OCI-LY7 (cell line): Measurements from ENCODE around the gene MTX2. TPM values are rescaled to one million over a fixed set of nuclear protein-coding genes. Genes with fewer than 3 reads are reported as not detected.
"Not testable (repeated sequence)": the region's sequence is repeated elsewhere in the genome, so short reads cannot be mapped to it uniquely, and the experiment has no call there.

ENCODE experiments used
- BruUV-seq: library from RNA; stranded (reverse); fragments of 400-500 nt; replicated peaks from 2 replicates; lab custom pipeline; 2021; lab: Mats Ljungman, UMichigan
- CTCF ChIA-PET: fragments of 300-600 bp; sonication (Branson Sonifier 250); formaldehyde crosslinking; loops from one replicate; lab custom pipeline; 2022; ENCODE audit warnings: antibody characterized with exemption; ENCODE audit not compliant: unreplicated experiment; lab: Charles Lee
- POLR2A ChIA-PET: fragments of 300-600 bp; sonication (Branson Sonifier 250); formaldehyde crosslinking; loops from one replicate; lab custom pipeline; 2022; ENCODE audit warnings: antibody characterized with exemption; lab: Charles Lee
- DNase-seq: peaks from one replicate; pipeline ENCODE4 v3.0.0-alpha.2; 2015; ENCODE audit warnings: low spot score
- H2AFZ ChIP-seq: fragments of 200-600 bp; sonication (generic), shearing (Covaris generic); 2 replicates; pipeline ENCODE4 v1.6.1; 2014; ENCODE audit warnings: mild to moderate bottlenecking, antibody characterized with exemption, low read length, moderate library complexity
- H3K27ac ChIP-seq: fragments of 200-600 bp; sonication (generic); 2 replicates; pipeline ENCODE4 v1.5.1; 2014; ENCODE audit warnings: mixed run types, low read depth, mild to moderate bottlenecking, moderate library complexity, low read length, inconsistent platforms; ENCODE audit not compliant: poor library complexity, severe bottlenecking
- H3K36me3 ChIP-seq: fragments of 200-600 bp; sonication (generic); 2 replicates; pipeline ENCODE4 v1.6.1; 2014; ENCODE audit warnings: mild to moderate bottlenecking, antibody characterized with exemption, low read length, moderate library complexity, mixed read lengths; ENCODE audit not compliant: insufficient read depth
- H3K4me1 ChIP-seq: fragments of 200-600 bp; sonication (generic); 2 replicates; pipeline ENCODE4 v1.5.1; 2014; ENCODE audit warnings: mild to moderate bottlenecking, low read length; ENCODE audit not compliant: insufficient read depth, poor library complexity, severe bottlenecking
- H3K4me2 ChIP-seq: fragments of 200-600 bp; sonication (generic); 2 replicates; pipeline ENCODE4 v1.6.1; 2014; ENCODE audit warnings: mild to moderate bottlenecking, low read length
- H3K4me3 ChIP-seq: fragments of 200-600 bp; sonication (generic); 2 replicates; pipeline ENCODE4 v1.5.1; 2014; ENCODE audit warnings: mild to moderate bottlenecking, low read depth, low read length; ENCODE audit not compliant: poor library complexity, severe bottlenecking
- H3K79me2 ChIP-seq: fragments of 200-600 bp; sonication (generic); 2 replicates; pipeline ENCODE4 v1.6.1; 2016; ENCODE audit warnings: low read depth, mild to moderate bottlenecking, low read length, moderate library complexity, mixed read lengths; ENCODE audit not compliant: insufficient read depth
- H3K9me2 ChIP-seq: fragments of 200-600 bp; sonication (generic); 2 replicates; pipeline ENCODE4 v1.6.1; 2016; ENCODE audit warnings: mild to moderate bottlenecking, low read length, mixed read lengths; ENCODE audit not compliant: insufficient read depth
- H3K9me3 ChIP-seq: fragments of 200-600 bp; sonication (generic); 2 replicates; pipeline ENCODE4 v1.6.1; 2014; ENCODE audit warnings: mild to moderate bottlenecking, mixed run types, low read length, mixed read lengths
- H4K20me1 ChIP-seq: fragments of 200-600 bp; sonication (generic); 2 replicates; pipeline ENCODE4 v1.6.1; 2014; ENCODE audit warnings: mild to moderate bottlenecking, antibody characterized with exemption, low read length, moderate library complexity, mixed read lengths; ENCODE audit not compliant: insufficient read depth
- CTCF ChIP-seq: fragments of 200-600 bp; sonication (generic); conservative IDR thresholded peaks from 2 replicates; pipeline ENCODE4 v1.5.1; 2014; ENCODE audit warnings: mild to moderate bottlenecking, antibody characterized with exemption, low read length, moderate library complexity, mixed read lengths
- EZH2phosphoT487 ChIP-seq: fragments of 200-600 bp; sonication (generic); IDR thresholded peaks from 2 replicates; pipeline ENCODE4 v1.6.1; 2018; ENCODE audit warnings: low read depth, borderline replicate concordance, mild to moderate bottlenecking, mixed run types, antibody characterized with exemption, low read length, moderate library complexity, mixed read lengths
- intact Hi-C: fragments of 100-400 bp; cut with micrococcal nuclease; formaldehyde crosslinking; loops from one replicate; pipeline ENCODE4 v1.10.0; 2022; ENCODE audit not compliant: unreplicated experiment
- total RNA-seq, 2 experiments: library from RNA; depleted of rRNA in 1 of 2; stranded (reverse); fragments of >200 nt in 1 of 2; shearing (Covaris generic) in 1 of 2; gene quantifications; 2 replicates each; pipeline ENCODE4 v1.2.3, GENCODE V29; 2014 to 2022

MTX2 gene
- total RNA-seq, 2 experiments from 2014 or later: 31.9 to 71.3 TPM

- H3K4me3 ChIP-seq: no peak overlapping the region
- H3K36me3 ChIP-seq: no peaks in the 10 kb centered on the region
- H3K9me3 ChIP-seq: 0 out of 2 replicates have a peak, but pooled peaks cover 7% of the 10 kb centered on the region
- H3K9me2 ChIP-seq: no peaks in the 10 kb centered on the region
- ChIA-PET CTCF (no interaction called here), POLR2A (no interaction called here)
- H3K4me2 ChIP-seq: no peak overlapping the region
- DNase-seq: no peak
- BruUV-seq: no TSS peak
- no peak overlapping the region for H2AFZ ChIP-seq
- no peak for TF ChIP-seq EZH2phosphoT487
- no peak for TF ChIP-seq CTCF
- intact Hi-C loops: no loop called here
- H3K79me2 ChIP-seq: no peaks in the 10 kb centered on the region
- H3K27ac ChIP-seq: no peak overlapping the region
- H3K4me1 ChIP-seq: no peaks in the 10 kb centered on the region
- H4K20me1 ChIP-seq: no peaks in the 10 kb centered on the region
Measured at GRCh38 chr2:176364273-176364977, 95.2 kb downstream of the MTX2 start.

GRCh38 chr2:176368349-176368748 lies 99.1 kb downstream of the MTX2 start:
- H3K4me3 ChIP-seq: no peak overlapping the region
- no peaks in the 10 kb centered on the region for H3K4me1 ChIP-seq
- no peak overlapping the region for H3K27ac ChIP-seq
- H2AFZ ChIP-seq: no peak overlapping the region
- intact Hi-C loops: no loop called here
- no peaks in the 10 kb centered on the region for H4K20me1 ChIP-seq
- H3K36me3 ChIP-seq: no peaks in the 10 kb centered on the region
- TF ChIP-seq EZH2phosphoT487 (no peak), CTCF (no peak)
- no peak for DNase-seq
- no peak overlapping the region for H3K4me2 ChIP-seq
- BruUV-seq: no TSS peak
- H3K79me2 ChIP-seq: no peaks in the 10 kb centered on the region
- ChIA-PET CTCF (no interaction called here), POLR2A (interaction anchor here (0.5 kb wide), 1 partner anchor 986 kb away, joined by 4 read pairs; no protein-coding TSS in a partner anchor)
- no peaks in the 10 kb centered on the region for H3K9me2 ChIP-seq
- H3K9me3 ChIP-seq: no peaks in the 10 kb centered on the region

- H3K27ac ChIP-seq: no peak overlapping the region
- H3K9me3 ChIP-seq: no peaks in the 10 kb centered on the region
- no peaks in the 10 kb centered on the region for H3K79me2 ChIP-seq
- BruUV-seq: no TSS peak
- H3K36me3 ChIP-seq: no peaks in the 10 kb centered on the region
- H2AFZ ChIP-seq: no peak overlapping the region
- H4K20me1 ChIP-seq: no peaks in the 10 kb centered on the region
- intact Hi-C loops: no loop called here
- no peak overlapping the region for H3K4me3 ChIP-seq
- H3K4me2 ChIP-seq: no peak overlapping the region
- no peak for TF ChIP-seq EZH2phosphoT487
- no peaks in the 10 kb centered on the region for H3K4me1 ChIP-seq
- H3K9me2 ChIP-seq: no peaks in the 10 kb centered on the region
- ChIA-PET CTCF (no interaction called here), POLR2A (no interaction called here)
- no peak for DNase-seq
Measured at GRCh38 chr2:176370467-176371171, 101.4 kb downstream of the MTX2 start.

GRCh38 chr2:176373155-176373554 lies 103.9 kb downstream of the MTX2 start:
- H3K9me3 ChIP-seq, BruUV-seq, H3K4me3 ChIP-seq, H3K36me3 ChIP-seq, H2AFZ ChIP-seq, H3K9me2 ChIP-seq, H3K79me2 ChIP-seq, DNase-seq, intact Hi-C loops, CTCF ChIA-PET, H3K4me1 ChIP-seq, H3K27ac ChIP-seq, H3K4me2 ChIP-seq, H4K20me1 ChIP-seq: not testable (repeated sequence)
- POLR2A ChIA-PET: interaction anchor here (0.6 to 0.7 kb wide), 3 partner anchors 8 to 1154 kb away, joined by 4 to 11 read pairs (median 9); no protein-coding TSS in a partner anchor
